ENCODE results near the gene PHIP. TPM values are rescaled to one million over a fixed set of nuclear protein-coding genes. Genes with fewer than 3 reads are reported as not detected.
"Not testable (repeated sequence)": the region's sequence is repeated elsewhere in the genome, so short reads cannot be mapped to it uniquely, and the experiment has no call there.

Gene PHIP
- total and polyA plus RNA-seq, 3 experiments from 2014 or later: 13.4 to 27.0 (median 26.1) TPM

GRCh38 chr6:78916411-78916810, 161.6 kb downstream of the PHIP start:
- POLR2A ChIA-PET: no interaction called here
- CTCF ChIA-PET: no interaction called here
- Mint-ChIP-seq H3K4me3 (no peak overlapping the region), H3K36me3 (peaks cover 0 to 23% (median 1%) of the 10 kb centered on the region in 3 donors), H3K27me3 (peaks cover 12 to 27% of the 10 kb centered on the region in 2 donors), H3K4me1 (peaks cover under 1 to 2% (median under 1%) of the 10 kb centered on the region in 3 donors), H3K27ac (no peak overlapping the region), H3K9me3 (peaks cover 23 to 52% (median 49%) of the 10 kb centered on the region in 5 donors)
- H3K9me3 ChIP-seq (ENCODE audit: low read length): no peaks in the 10 kb centered on the region
- H3K4me3 ChIP-seq (ENCODE audit: low read length): no peak overlapping the region
- H3K36me3 ChIP-seq (ENCODE audit: insufficient read depth, low read length): no peaks in the 10 kb centered on the region
- H3K4me1 ChIP-seq (ENCODE audit: insufficient read depth, low read length): no peaks in the 10 kb centered on the region
- DNase-seq: no peak
- no peak overlapping the region for H3K27ac ChIP-seq (ENCODE audit: low read depth, low read length)
- H3K27me3 ChIP-seq (ENCODE audit: insufficient read depth, low read length, poor library complexity, severe bottlenecking): no peaks in the 10 kb centered on the region

GRCh38 chr6:78911218-78911940, 166.7 kb downstream of the PHIP start:
- H3K4me3 Mint-ChIP-seq: peak overlapping the region in 5 of 7 donors; percentile 24 to 79 (median 50)
- Histone ChIP-seq H3K4me3 (ENCODE audit: low read length) (no peak overlapping the region), H3K27me3 (ENCODE audit: insufficient read depth, low read length, poor library complexity, severe bottlenecking) (peaks cover 8% of the 10 kb centered on the region), H3K36me3 (ENCODE audit: insufficient read depth, low read length) (no peaks in the 10 kb centered on the region), H3K9me3 (ENCODE audit: low read length) (no peaks in the 10 kb centered on the region), H3K27ac (ENCODE audit: low read depth, low read length) (no peak overlapping the region), H3K4me1 (ENCODE audit: insufficient read depth, low read length) (no peaks in the 10 kb centered on the region)
- peaks cover 11 to 20% (median 19%) of the 10 kb centered on the region in 3 donors for H3K4me1 Mint-ChIP-seq
- CTCF ChIA-PET: no interaction called here
- H3K27me3 Mint-ChIP-seq: peaks cover 27 to 48% of the 10 kb centered on the region in 2 donors
- H3K27ac Mint-ChIP-seq: no peak overlapping the region
- DNase-seq: no peak
- H3K9me3 Mint-ChIP-seq: peaks cover 4 to 18% (median 9%) of the 10 kb centered on the region in 5 donors
- POLR2A ChIA-PET: no interaction called here
- H3K36me3 Mint-ChIP-seq: peaks cover 0 to 12% (median 2%) of the 10 kb centered on the region in 3 donors

GRCh38 chr6:78910591-78911171, 167.4 kb downstream of the PHIP start:
- ChIA-PET POLR2A (no interaction called here), CTCF (no interaction called here)
- peaks cover 27 to 48% of the 10 kb centered on the region in 2 donors for H3K27me3 Mint-ChIP-seq
- Histone ChIP-seq H3K36me3 (ENCODE audit: insufficient read depth, low read length) (no peaks in the 10 kb centered on the region), H3K4me1 (ENCODE audit: insufficient read depth, low read length) (no peaks in the 10 kb centered on the region), H3K27me3 (ENCODE audit: insufficient read depth, low read length, poor library complexity, severe bottlenecking) (peaks cover 8% of the 10 kb centered on the region), H3K9me3 (ENCODE audit: low read length) (no peaks in the 10 kb centered on the region), H3K27ac (ENCODE audit: low read depth, low read length) (no peak overlapping the region), H3K4me3 (ENCODE audit: low read length) (no peak overlapping the region)
- no peak for DNase-seq
- H3K27ac Mint-ChIP-seq: no peak overlapping the region
- peaks cover 0 to 11% (median 4%) of the 10 kb centered on the region in 5 donors for H3K9me3 Mint-ChIP-seq
- peak overlapping the region in 6 of 7 donors; percentile 28 to 79 (median 53) for H3K4me3 Mint-ChIP-seq
- peaks cover 0 to 9% (median 2%) of the 10 kb centered on the region in 3 donors for H3K36me3 Mint-ChIP-seq
- H3K4me1 Mint-ChIP-seq: peaks cover 11 to 20% (median 19%) of the 10 kb centered on the region in 3 donors

DNA sequence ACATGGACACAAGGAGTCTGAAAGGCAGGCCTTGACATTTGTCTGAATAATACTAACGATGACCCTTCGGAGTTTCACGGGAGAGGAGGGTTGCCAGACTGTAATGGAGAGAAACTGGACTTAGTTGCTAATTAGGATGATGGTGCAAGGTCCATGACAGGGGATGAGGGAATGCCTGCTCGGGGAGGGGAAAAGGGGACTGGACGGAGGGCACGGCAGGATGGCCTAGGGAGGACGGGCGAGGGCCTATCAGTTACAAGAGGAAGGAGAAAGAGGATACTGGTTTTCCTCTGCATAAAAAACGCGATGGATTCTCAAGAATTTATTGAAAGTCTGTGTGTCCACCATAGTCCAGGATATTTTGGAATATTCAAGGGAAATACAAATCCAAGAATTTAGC, 168.0 kb downstream of the PHIP start:
- ChIA-PET POLR2A (no interaction called here), CTCF (no interaction called here)
- peaks cover 0 to 9% (median 2%) of the 10 kb centered on the region in 3 donors for H3K36me3 Mint-ChIP-seq
- Histone ChIP-seq H3K4me3 (ENCODE audit: low read length) (no peak overlapping the region), H3K9me3 (ENCODE audit: low read length) (no peaks in the 10 kb centered on the region), H3K4me1 (ENCODE audit: insufficient read depth, low read length) (no peaks in the 10 kb centered on the region), H3K27ac (ENCODE audit: low read depth, low read length) (no peak overlapping the region), H3K36me3 (ENCODE audit: insufficient read depth, low read length) (no peaks in the 10 kb centered on the region), H3K27me3 (ENCODE audit: insufficient read depth, low read length, poor library complexity, severe bottlenecking) (peaks cover 8% of the 10 kb centered on the region)
- H3K27ac Mint-ChIP-seq: peak overlapping the region in 1 of 8 donors; percentile 28
- no peak for DNase-seq
- peaks cover 11 to 20% (median 19%) of the 10 kb centered on the region in 3 donors for H3K4me1 Mint-ChIP-seq
- H3K27me3 Mint-ChIP-seq: peaks cover 27 to 45% of the 10 kb centered on the region in 2 donors
- peak overlapping the region in 4 of 7 donors; percentile 1 to 53 (median 40) for H3K4me3 Mint-ChIP-seq
- peaks cover 0 to 6% (median 0%) of the 10 kb centered on the region in 5 donors for H3K9me3 Mint-ChIP-seq

- CTCF ChIA-PET: no interaction called here
- peaks cover 8% of the 10 kb centered on the region for H3K27me3 ChIP-seq (ENCODE audit: insufficient read depth, low read length, poor library complexity, severe bottlenecking)
- POLR2A ChIA-PET: no interaction called here
- Mint-ChIP-seq H3K4me1 (peaks cover 11 to 20% (median 19%) of the 10 kb centered on the region in 3 donors), H3K36me3 (peaks cover 0 to 9% (median 2%) of the 10 kb centered on the region in 3 donors), H3K4me3 (no peak overlapping the region), H3K27me3 (peaks cover 27 to 45% of the 10 kb centered on the region in 2 donors), H3K27ac (no peak overlapping the region), H3K9me3 (peaks cover 0 to 6% (median 0%) of the 10 kb centered on the region in 5 donors)
- H3K27ac ChIP-seq (ENCODE audit: low read depth, low read length): no peak overlapping the region
- no peaks in the 10 kb centered on the region for H3K36me3 ChIP-seq (ENCODE audit: insufficient read depth, low read length)
- H3K4me1 ChIP-seq (ENCODE audit: insufficient read depth, low read length): no peaks in the 10 kb centered on the region
- no peaks in the 10 kb centered on the region for H3K9me3 ChIP-seq (ENCODE audit: low read length)
- H3K4me3 ChIP-seq (ENCODE audit: low read length): no peak overlapping the region
- DNase-seq: no peak
Observed at GRCh38 chr6:78909391-78909790, 168.7 kb downstream of the PHIP start.

DNA sequence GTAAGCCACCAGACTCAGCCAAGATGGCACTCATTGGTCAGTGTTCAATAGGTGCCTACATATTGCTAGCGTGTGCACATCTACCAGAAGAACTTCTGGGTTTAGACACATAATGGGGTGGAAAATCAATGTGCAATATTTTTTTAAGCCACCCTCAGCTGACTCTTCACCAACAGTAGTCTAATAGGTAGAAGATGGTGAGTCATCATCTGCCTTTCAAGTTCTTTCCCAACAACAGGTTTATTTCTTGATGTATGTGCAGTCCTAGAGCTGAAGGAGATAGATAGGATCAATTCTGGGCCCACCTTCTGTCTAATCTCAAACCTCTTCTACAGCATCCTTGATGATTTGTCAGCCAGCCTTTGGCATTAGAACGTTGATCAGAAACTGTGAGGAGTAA, 169.4 kb downstream of the PHIP start:
- H3K27me3 ChIP-seq (ENCODE audit: insufficient read depth, low read length, poor library complexity, severe bottlenecking): peaks cover 8% of the 10 kb centered on the region
- no peaks in the 10 kb centered on the region for H3K4me1 ChIP-seq (ENCODE audit: insufficient read depth, low read length)
- H3K4me3 Mint-ChIP-seq: no peak overlapping the region
- H3K36me3 ChIP-seq (ENCODE audit: insufficient read depth, low read length): peaks cover 6% of the 10 kb centered on the region
- no peak for DNase-seq
- no peak overlapping the region for H3K4me3 ChIP-seq (ENCODE audit: low read length)
- H3K27ac ChIP-seq (ENCODE audit: low read depth, low read length): no peak overlapping the region
- H3K9me3 Mint-ChIP-seq: peaks cover 0 to 5% (median 0%) of the 10 kb centered on the region in 5 donors
- no peaks in the 10 kb centered on the region for H3K9me3 ChIP-seq (ENCODE audit: low read length)
- H3K4me1 Mint-ChIP-seq: peaks cover 11 to 20% (median 19%) of the 10 kb centered on the region in 3 donors
- CTCF ChIA-PET: no interaction called here
- H3K27me3 Mint-ChIP-seq: peaks cover 27 to 42% of the 10 kb centered on the region in 2 donors
- peaks cover 0 to 9% (median 2%) of the 10 kb centered on the region in 3 donors for H3K36me3 Mint-ChIP-seq
- no peak overlapping the region for H3K27ac Mint-ChIP-seq
- POLR2A ChIA-PET: no interaction called here

- no peak for DNase-seq
- Mint-ChIP-seq H3K27ac (no peak overlapping the region), H3K36me3 (peaks cover 0 to 3% (median 2%) of the 10 kb centered on the region in 3 donors), H3K4me1 (no peaks in the 10 kb centered on the region), H3K27me3 (no peaks in the 10 kb centered on the region), H3K9me3 (no peaks in the 10 kb centered on the region), H3K4me3 (no peak overlapping the region)
- CTCF ChIA-PET: no interaction called here
- Histone ChIP-seq H3K27ac (ENCODE audit: low read depth, low read length) (no peak overlapping the region), H3K36me3 (ENCODE audit: insufficient read depth, low read length) (no peaks in the 10 kb centered on the region), H3K27me3 (ENCODE audit: insufficient read depth, low read length, poor library complexity, severe bottlenecking) (no peaks in the 10 kb centered on the region), H3K4me1 (ENCODE audit: insufficient read depth, low read length) (no peaks in the 10 kb centered on the region), H3K9me3 (ENCODE audit: low read length) (no peaks in the 10 kb centered on the region), H3K4me3 (ENCODE audit: low read length) (no peak overlapping the region)
- POLR2A ChIA-PET: no interaction called here
Observed at GRCh38 chr6:78896227-78896626, 181.8 kb downstream of the PHIP start.

DNA sequence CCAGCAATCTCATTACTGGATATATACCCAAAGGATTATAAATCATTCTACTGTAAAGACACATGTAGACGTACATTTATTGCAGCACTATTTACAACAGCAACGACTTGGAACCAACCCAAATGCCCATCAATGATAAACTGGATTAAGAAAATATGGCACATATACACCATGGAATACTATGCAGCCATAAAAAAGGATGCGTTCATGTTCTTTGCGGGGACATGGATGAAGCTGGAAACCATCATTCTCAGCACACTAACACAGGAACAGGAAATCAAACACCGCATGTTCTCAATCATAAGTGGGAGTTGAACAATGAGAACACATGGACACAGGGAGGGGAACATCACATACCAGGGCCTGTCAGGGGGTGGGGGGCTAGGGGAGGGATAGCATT, 188.2 kb downstream of the PHIP start:
- CTCF ChIA-PET; H3K4me1 Mint-ChIP-seq; H3K9me3 ChIP-seq (ENCODE audit: low read length); H3K27ac Mint-ChIP-seq; H3K4me3 Mint-ChIP-seq; H3K4me3 ChIP-seq (ENCODE audit: low read length); H3K4me1 ChIP-seq (ENCODE audit: insufficient read depth, low read length); DNase-seq; H3K27ac ChIP-seq (ENCODE audit: low read depth, low read length); H3K27me3 ChIP-seq (ENCODE audit: insufficient read depth, low read length, poor library complexity, severe bottlenecking); H3K9me3 Mint-ChIP-seq; H3K27me3 Mint-ChIP-seq; H3K36me3 ChIP-seq (ENCODE audit: insufficient read depth, low read length); POLR2A ChIA-PET: not testable (repeated sequence)
- peaks cover 14 to 36% (median 15%) of the 10 kb centered on the region in 3 donors for H3K36me3 Mint-ChIP-seq

Data from CD8-positive, alpha-beta memory T cell (primary cell).